ENCODE measurements around the gene NOP9. TPM values are rescaled to one million over a fixed set of nuclear protein-coding genes. Genes with fewer than 3 reads are reported as not detected.

Gene NOP9
- total and polyA plus RNA-seq, 4 experiments from 2014 or later = 0.83 to 28.1 (median 12.3) TPM

GRCh38 chr14:24254630-24255392 is 44.8 kb upstream of the NOP9 start:
- Histone ChIP-seq H3K9me3 (ENCODE audit: control insufficient read depth in 1 of 2, low read length in 2 of 2) (no peaks in the 10 kb centered on the region), H3K27me3 (ENCODE audit: insufficient read depth, low read length) (no peaks in the 10 kb centered on the region), H3K36me3 (ENCODE audit: insufficient read depth, low read length) (peaks cover 7% of the 10 kb centered on the region), H3K27ac (ENCODE audit: low read depth, low read length) (no peak overlapping the region), H3K4me3 (ENCODE audit: low read length in 2 of 2) (no peak overlapping the region), H3K4me1 (ENCODE audit: insufficient read depth, low read length) (no peaks in the 10 kb centered on the region)
- H3K27ac Mint-ChIP-seq = peak overlapping the region in 1 of 7 donors; percentile 29
- ChIA-PET CTCF (ENCODE audit: partially characterized antibody) (interaction anchor here (1.0 to 25.6 kb wide), 2 partner anchors 51 to 78 kb away, joined by 3 to 556 read pairs; partner anchors contain the start of genes CIDEB, DHRS1, LTB4R and LTB4R2), POLR2A (ENCODE audit: partially characterized antibody) (interaction anchor here (0.8 kb wide), 1 partner anchor 16 kb away, joined by 3 read pairs; no protein-coding TSS in a partner anchor)
- no peaks in the 10 kb centered on the region for H3K9me3 Mint-ChIP-seq
- H3K4me3 Mint-ChIP-seq = no peak overlapping the region
- intact Hi-C loops (cut with micrococcal nuclease) = no loop called here
- H3K27me3 Mint-ChIP-seq = no peaks in the 10 kb centered on the region
- no peak for DNase-seq
- H3K36me3 Mint-ChIP-seq = peaks cover 14 to 36% of the 10 kb centered on the region in 2 donors
- H3K4me1 Mint-ChIP-seq = peaks cover 6 to 14% (median 10%) of the 10 kb centered on the region in 4 donors

DNA sequence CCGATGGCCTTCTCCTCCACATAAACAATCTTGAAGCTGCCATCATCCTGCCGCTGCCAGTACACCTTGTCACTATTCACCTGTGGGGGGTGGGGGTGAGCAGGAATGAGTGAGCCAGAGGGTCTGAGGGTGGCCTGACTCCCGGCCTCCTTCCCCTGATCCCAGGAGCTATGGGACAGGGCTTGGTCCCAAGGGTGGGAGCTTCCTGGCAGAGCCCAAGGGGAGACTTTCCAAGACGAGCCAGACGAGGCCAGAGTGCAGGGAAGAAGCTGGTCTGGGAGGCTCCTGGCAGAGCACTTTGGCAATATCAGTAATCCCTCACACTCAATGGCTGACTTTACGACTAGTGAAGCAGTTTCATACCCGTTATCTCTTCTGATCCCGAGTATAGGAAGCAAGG is 44.2 kb upstream of the NOP9 start:
- Histone ChIP-seq H3K27ac (ENCODE audit: low read depth, low read length) (no peak overlapping the region), H3K4me1 (ENCODE audit: insufficient read depth, low read length) (no peaks in the 10 kb centered on the region), H3K36me3 (ENCODE audit: insufficient read depth, low read length) (peaks cover 7% of the 10 kb centered on the region), H3K9me3 (ENCODE audit: control insufficient read depth in 1 of 2, low read length in 2 of 2) (no peaks in the 10 kb centered on the region), H3K4me3 (ENCODE audit: low read length in 2 of 2) (no peak overlapping the region), H3K27me3 (ENCODE audit: insufficient read depth, low read length) (no peaks in the 10 kb centered on the region)
- Mint-ChIP-seq H3K36me3 (peaks cover 14 to 36% of the 10 kb centered on the region in 2 donors), H3K27me3 (no peaks in the 10 kb centered on the region), H3K4me1 (peaks cover under 1 to 9% (median 5%) of the 10 kb centered on the region in 4 donors), H3K27ac (peak overlapping the region in 1 of 7 donors; percentile 29), H3K4me3 (no peak overlapping the region), H3K9me3 (no peaks in the 10 kb centered on the region)
- intact Hi-C loops (cut with micrococcal nuclease) = no loop called here
- DNase-seq = no peak
- ChIA-PET CTCF (ENCODE audit: partially characterized antibody) (interaction anchor here (1.0 to 25.6 kb wide), 2 partner anchors 50 to 78 kb away, joined by 3 to 556 read pairs; partner anchors contain the start of genes CIDEB, DHRS1, LTB4R and LTB4R2), POLR2A (ENCODE audit: partially characterized antibody) (interaction anchor here (0.8 kb wide), 1 partner anchor 15 kb away, joined by 3 read pairs; no protein-coding TSS in a partner anchor)

- Mint-ChIP-seq H3K9me3 (no peaks in the 10 kb centered on the region), H3K27me3 (no peaks in the 10 kb centered on the region), H3K4me3 (no peak overlapping the region), H3K36me3 (peaks cover 14 to 37% of the 10 kb centered on the region in 2 donors), H3K4me1 (peaks cover 0 to 4% (median under 1%) of the 10 kb centered on the region in 4 donors), H3K27ac (peak overlapping the region in 1 of 7 donors; percentile 80)
- Histone ChIP-seq H3K36me3 (ENCODE audit: insufficient read depth, low read length) (peaks cover 8% of the 10 kb centered on the region), H3K27ac (ENCODE audit: low read depth, low read length) (no peak overlapping the region), H3K4me3 (ENCODE audit: low read length in 2 of 2) (no peak overlapping the region), H3K9me3 (ENCODE audit: control insufficient read depth in 1 of 2, low read length in 2 of 2) (no peaks in the 10 kb centered on the region), H3K4me1 (ENCODE audit: insufficient read depth, low read length) (no peaks in the 10 kb centered on the region), H3K27me3 (ENCODE audit: insufficient read depth, low read length) (no peaks in the 10 kb centered on the region)
- POLR2A ChIA-PET (ENCODE audit: partially characterized antibody) = interaction anchor here (0.8 kb wide), 1 partner anchor 14 kb away, joined by 3 read pairs; no protein-coding TSS in a partner anchor
- no peak for DNase-seq
- intact Hi-C loops (cut with micrococcal nuclease) = no loop called here
- CTCF ChIA-PET (ENCODE audit: partially characterized antibody) = interaction anchor here (1.0 to 25.6 kb wide), 3 partner anchors 49 to 77 kb away, joined by 3 to 556 read pairs (median 9); partner anchors contain the start of genes CIDEB, DHRS1, LTB4R and LTB4R2
These were observed 43.5 kb upstream of the NOP9 start for GRCh38 chr14:24255931-24256711.

GRCh38 chr14:24256960-24257359 is 42.7 kb upstream of the NOP9 start:
- CTCF ChIA-PET (ENCODE audit: partially characterized antibody) = interaction anchor here (0.6 to 25.6 kb wide), 3 partner anchors 48 to 179 kb away, joined by 3 to 556 read pairs (median 9); partner anchors contain the start of genes CIDEB, DHRS1, LTB4R and LTB4R2
- Mint-ChIP-seq H3K27ac (no peak overlapping the region), H3K9me3 (no peaks in the 10 kb centered on the region), H3K27me3 (no peaks in the 10 kb centered on the region), H3K36me3 (peaks cover 14 to 32% of the 10 kb centered on the region in 2 donors), H3K4me3 (no peak overlapping the region), H3K4me1 (no peaks in the 10 kb centered on the region)
- Histone ChIP-seq H3K36me3 (ENCODE audit: insufficient read depth, low read length) (peaks cover 12% of the 10 kb centered on the region), H3K9me3 (ENCODE audit: control insufficient read depth in 1 of 2, low read length in 2 of 2) (no peaks in the 10 kb centered on the region), H3K27me3 (ENCODE audit: insufficient read depth, low read length) (no peaks in the 10 kb centered on the region), H3K4me3 (ENCODE audit: low read length in 2 of 2) (no peak overlapping the region), H3K27ac (ENCODE audit: low read depth, low read length) (no peak overlapping the region), H3K4me1 (ENCODE audit: insufficient read depth, low read length) (no peaks in the 10 kb centered on the region)
- DNase-seq = no peak
- POLR2A ChIA-PET (ENCODE audit: partially characterized antibody) = no interaction called here
- intact Hi-C loops (cut with micrococcal nuclease) = no loop called here

- Histone ChIP-seq H3K9me3 (ENCODE audit: control insufficient read depth in 1 of 2, low read length in 2 of 2) (no peaks in the 10 kb centered on the region), H3K4me1 (ENCODE audit: insufficient read depth, low read length) (no peaks in the 10 kb centered on the region), H3K27me3 (ENCODE audit: insufficient read depth, low read length) (no peaks in the 10 kb centered on the region), H3K4me3 (ENCODE audit: low read length in 2 of 2) (no peak overlapping the region), H3K36me3 (ENCODE audit: insufficient read depth, low read length) (peaks cover 12% of the 10 kb centered on the region), H3K27ac (ENCODE audit: low read depth, low read length) (no peak overlapping the region)
- intact Hi-C loops (cut with micrococcal nuclease) = no loop called here
- CTCF ChIA-PET (ENCODE audit: partially characterized antibody) = interaction anchor here (2.2 to 25.6 kb wide), 3 partner anchors 15 to 75 kb away, joined by 9 to 556 read pairs (median 10); partner anchors contain the start of genes CIDEB, DHRS1, LTB4R and LTB4R2
- H3K9me3 Mint-ChIP-seq = no peaks in the 10 kb centered on the region
- POLR2A ChIA-PET (ENCODE audit: partially characterized antibody) = interaction anchor here (0.8 to 0.9 kb wide), 2 partner anchors 12 to 16 kb away, joined by 3 to 4 read pairs; partner anchors contain the start of gene TINF2
- H3K4me3 Mint-ChIP-seq = no peak overlapping the region
- no peaks in the 10 kb centered on the region for H3K27me3 Mint-ChIP-seq
- DNase-seq = no peak
- peaks cover 14 to 35% of the 10 kb centered on the region in 2 donors for H3K36me3 Mint-ChIP-seq
- no peaks in the 10 kb centered on the region for H3K4me1 Mint-ChIP-seq
- H3K27ac Mint-ChIP-seq = no peak overlapping the region
These were observed 41.5 kb upstream of the NOP9 start for GRCh38 chr14:24258119-24258518.

GRCh38 chr14:24258548-24259265 is 40.9 kb upstream of the NOP9 start:
- H3K27ac ChIP-seq (ENCODE audit: low read depth, low read length) = no peak overlapping the region
- CTCF ChIA-PET (ENCODE audit: partially characterized antibody) = interaction anchor here (2.2 to 25.6 kb wide), 3 partner anchors 16 to 74 kb away, joined by 9 to 556 read pairs (median 10); partner anchors contain the start of genes CIDEB, DHRS1, LTB4R and LTB4R2
- DNase-seq = no peak
- no peaks in the 10 kb centered on the region for H3K4me1 ChIP-seq (ENCODE audit: insufficient read depth, low read length)
- intact Hi-C loops (cut with micrococcal nuclease) = no loop called here
- H3K36me3 ChIP-seq (ENCODE audit: insufficient read depth, low read length) = peaks cover 12% of the 10 kb centered on the region
- POLR2A ChIA-PET (ENCODE audit: partially characterized antibody) = interaction anchor here (0.9 kb wide), 1 partner anchor 16 kb away, joined by 4 read pairs; the partner anchor contains the start of gene TINF2
- Mint-ChIP-seq H3K27me3 (no peaks in the 10 kb centered on the region), H3K4me1 (no peaks in the 10 kb centered on the region), H3K36me3 (peaks cover 13 to 35% of the 10 kb centered on the region in 2 donors), H3K4me3 (no peak overlapping the region), H3K27ac (no peak overlapping the region), H3K9me3 (no peaks in the 10 kb centered on the region)
- H3K4me3 ChIP-seq (ENCODE audit: low read length in 2 of 2) = no peak overlapping the region
- no peaks in the 10 kb centered on the region for H3K9me3 ChIP-seq (ENCODE audit: control insufficient read depth in 1 of 2, low read length in 2 of 2)
- no peaks in the 10 kb centered on the region for H3K27me3 ChIP-seq (ENCODE audit: insufficient read depth, low read length)

Measured in CD4-positive, alpha-beta memory T cell (primary cell).